A172 (cell line): ENCODE measurements around the gene KRT32. TPM values are rescaled to one million over a fixed set of nuclear protein-coding genes. Genes with fewer than 3 reads are reported as not detected.
"Not testable (repeated sequence)": the region's sequence is repeated elsewhere in the genome, so short reads cannot be mapped to it uniquely, and the experiment has no call there.

ENCODE experiments used
- DNase-seq: peaks from one replicate; pipeline ENCODE4 v3.0.0-alpha.2; 2015; ENCODE audit warnings: low spot score
- total RNA-seq: library from RNA; depleted of rRNA; stranded (reverse); fragments of >200 nt; shearing (Covaris generic); gene quantifications from 2 replicates; pipeline ENCODE4 v1.2.3, GENCODE V29; 2014

The KRT32 gene
- total RNA-seq, 1 experiment from 2014 or later: 0.12 TPM

DNA sequence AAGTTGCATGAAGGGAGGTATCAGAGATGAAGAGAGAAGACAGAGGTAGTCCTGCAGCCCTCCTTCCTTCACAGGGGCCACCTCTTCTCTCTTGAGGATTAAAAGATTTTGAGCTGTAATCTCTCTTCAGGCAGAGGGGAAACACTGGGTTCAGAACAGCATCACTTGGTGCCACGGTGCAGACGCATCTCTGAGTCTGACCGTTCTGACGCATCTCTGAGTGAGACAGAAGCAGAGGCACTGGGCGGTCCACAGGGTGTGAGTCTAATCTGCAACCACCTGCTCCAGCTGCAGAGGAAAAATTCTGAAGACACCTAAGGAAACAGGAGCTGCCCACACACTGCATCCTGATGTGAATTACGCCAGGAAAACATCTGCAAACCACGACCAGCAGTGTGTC, 37.5 kb downstream of the KRT32 start:
- no peak for DNase-seq

DNA sequence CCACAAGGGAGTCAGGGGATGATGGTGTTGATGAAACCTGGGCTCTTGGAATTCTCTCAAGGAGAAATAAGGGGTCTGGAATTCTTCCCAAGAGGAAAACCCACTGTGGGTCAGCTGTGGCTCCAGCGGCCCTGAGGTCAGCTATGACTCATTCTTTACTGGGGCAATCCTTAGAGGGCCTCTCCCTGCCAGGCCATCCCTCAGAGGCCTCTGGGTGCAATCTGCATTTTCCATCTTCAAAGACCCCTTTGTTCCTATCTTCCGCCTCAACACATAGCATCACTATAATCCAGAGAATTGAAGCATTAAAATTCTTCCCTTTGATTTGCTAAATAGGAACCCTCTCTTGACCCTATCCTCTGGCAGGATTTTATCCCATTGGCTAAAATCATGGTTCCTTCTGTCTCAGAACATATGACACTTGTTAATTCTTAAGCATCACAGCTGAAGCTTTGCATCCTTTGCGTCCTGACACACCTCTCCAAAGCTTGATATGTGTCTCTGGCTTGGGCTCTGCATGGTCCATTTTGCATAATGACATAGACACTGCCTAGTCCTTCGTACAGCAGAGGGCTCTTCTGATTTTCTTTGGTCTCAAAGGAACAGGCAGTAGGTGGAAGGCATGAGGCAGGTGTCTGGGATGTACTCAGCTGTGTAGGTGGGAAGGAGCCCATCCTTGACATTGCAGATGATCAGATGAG, 38.4 kb downstream of the KRT32 start:
- peak; percentile 40 for DNase-seq

DNA sequence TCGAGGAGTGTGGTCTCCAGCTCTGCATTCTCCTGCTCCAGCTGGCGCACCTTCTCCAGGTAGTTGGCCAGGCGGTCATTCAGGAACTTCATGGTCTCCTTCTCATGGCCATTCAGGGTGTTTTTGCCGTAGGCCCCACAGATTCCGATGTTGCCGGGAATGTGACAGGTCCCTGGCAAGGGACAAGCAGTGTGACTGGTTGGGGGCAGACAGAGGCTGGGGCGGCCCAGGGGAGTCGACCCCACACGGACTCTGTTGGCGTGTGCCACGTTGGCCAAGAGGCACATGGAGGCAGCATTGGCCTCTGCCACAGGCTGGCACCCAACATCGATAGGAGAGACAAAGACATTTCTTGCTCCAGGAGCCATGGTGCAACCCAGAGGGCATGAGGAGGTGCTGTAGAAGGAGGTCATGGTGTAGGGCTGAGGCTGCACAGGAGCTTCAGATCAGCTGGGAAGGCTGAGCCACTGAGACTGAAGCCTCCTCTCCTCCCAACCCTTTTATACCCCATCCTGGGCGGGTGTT, 43.0 kb downstream of the KRT32 start, which contains the start of gene KRT37:
KRT37 (minus strand) TSS at position 475 of the 525 bp plus-strand sequence; CDS start at position 413, 62 bp downstream.
- no peak for DNase-seq

DNA sequence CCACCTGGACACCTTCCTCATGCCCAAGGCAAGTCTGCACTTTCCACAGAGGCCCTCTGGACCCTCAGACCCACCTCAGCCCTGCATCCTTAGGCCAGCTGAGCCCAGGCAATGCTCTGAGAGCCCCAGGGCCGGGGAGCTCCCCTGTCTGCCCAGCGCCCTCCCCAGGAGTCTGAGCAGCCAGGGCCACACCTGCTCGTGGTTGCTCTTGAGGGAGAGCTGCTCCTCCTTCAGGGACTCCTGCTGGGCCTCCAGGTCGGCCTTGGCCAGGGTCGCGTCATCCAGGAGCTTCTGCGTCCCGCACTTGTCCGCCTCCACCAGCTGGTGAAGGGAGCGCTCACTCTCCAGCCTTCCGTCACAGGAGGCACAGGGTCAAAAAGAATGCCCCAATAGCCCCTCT, 44.6 kb downstream of the KRT32 start:
- not testable (repeated sequence) for DNase-seq

DNA sequence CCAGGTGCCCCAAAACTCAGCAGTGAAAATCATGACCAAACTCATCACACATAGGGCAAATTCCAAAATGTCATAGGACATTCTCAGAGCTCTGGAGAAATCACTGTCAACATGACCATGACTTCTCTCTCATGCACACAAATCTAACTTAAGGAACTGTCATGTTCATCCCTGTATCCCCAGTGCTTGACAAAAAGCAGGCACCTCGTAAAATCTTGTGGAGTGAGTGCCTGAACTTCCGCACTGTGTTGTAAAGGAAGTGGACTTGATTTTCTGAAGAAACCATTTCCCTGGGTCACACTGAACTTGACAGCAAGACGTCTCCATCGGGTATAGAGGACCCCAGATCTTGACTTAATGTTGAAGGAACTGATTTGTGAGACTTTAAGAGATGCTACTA, 45.6 kb downstream of the KRT32 start:
- no peak for DNase-seq

DNA sequence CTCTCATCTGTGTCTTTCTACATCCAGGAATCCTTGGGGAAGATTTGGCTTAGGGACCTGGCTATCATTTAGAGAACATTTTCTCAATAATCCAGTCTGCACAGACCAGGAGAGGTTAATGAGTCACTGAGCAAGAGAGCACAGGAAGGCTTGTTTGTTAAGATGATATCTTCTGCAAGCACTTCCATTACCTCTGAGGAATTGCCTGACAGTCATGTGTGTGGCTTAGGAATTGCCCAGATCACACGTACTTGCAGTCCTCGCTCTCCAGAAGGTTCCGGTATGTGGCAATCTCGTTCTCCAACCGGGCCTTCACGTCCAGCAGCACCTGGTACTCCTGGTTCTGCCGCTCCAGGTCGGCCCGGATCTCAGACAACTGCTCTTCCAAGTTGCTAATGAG, 46.1 kb downstream of the KRT32 start:
- peak; percentile 23 for DNase-seq

DNA sequence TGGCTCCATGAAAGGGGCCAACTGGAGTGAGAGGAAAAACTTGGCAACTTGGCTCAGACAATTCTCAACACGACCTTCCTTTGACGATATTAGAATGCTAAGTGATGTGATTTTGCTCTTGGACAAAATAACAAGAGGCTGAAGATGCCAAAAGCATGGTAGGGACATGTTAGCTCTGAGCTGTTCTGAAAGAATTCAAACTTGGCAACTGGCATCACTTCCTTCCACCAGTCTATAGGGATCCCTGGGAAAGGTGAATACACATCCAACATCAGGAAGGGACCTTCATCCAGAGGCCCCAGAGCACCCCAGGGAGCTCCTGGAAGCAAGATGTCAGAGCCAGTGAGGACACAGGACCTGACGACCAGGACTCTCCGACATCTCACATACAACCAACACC, 47.1 kb downstream of the KRT32 start:
- no peak for DNase-seq

DNA sequence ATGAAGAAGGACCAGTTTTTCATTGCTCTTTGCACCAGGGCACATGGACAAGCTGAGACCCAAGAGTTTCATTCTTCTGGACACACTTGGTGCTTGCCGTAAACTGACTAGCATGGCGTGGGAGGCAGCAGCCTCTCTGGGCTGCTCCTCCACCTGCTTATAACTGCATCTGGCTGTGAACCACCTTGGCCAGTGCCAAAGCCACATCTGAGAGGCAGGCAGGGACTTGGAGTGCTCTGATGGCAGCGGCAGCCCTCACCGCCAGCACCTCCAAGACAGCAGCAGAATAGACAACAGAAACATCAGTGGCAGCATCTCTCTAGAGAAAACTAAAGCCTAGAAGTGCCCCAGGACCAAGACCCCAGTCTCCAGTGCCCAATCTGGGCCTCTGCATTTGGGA, 47.5 kb downstream of the KRT32 start:
- DNase-seq: no peak

DNA sequence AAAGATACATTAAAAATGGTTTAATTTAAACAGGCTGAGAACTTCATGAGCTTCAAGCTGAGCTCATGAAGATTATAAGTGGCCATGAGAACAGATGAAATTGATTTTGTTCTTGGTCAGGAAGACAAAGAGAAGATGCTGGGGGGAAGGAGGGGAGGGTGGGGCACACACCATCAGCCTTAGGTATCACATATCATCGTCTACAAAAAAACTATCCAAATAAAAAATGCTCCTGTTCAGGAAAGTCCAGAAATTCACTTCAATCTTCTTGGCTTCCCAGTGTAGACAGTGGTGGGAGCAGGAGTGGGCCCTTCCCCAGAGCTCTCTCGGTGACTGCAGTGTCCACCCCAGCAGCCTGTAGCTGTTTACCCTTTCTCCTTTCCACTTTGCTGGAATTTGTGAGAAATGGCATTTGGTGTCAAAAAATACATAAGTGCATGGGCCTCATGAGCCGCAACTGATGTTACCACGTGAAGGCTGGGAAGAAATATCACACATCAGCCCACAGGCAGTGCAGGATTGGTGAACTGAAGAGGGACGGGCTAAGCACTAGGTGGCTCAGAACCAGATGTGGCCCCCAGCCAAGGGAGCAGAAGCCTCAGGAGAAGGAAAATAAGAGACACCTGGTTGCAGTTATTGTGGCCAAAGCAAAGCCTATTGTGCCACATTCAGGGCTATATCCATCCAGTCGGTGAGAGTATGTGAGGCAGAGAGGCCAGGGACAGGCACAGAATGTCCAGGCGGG, 48.9 kb downstream of the KRT32 start:
- DNase-seq: no peak

DNA sequence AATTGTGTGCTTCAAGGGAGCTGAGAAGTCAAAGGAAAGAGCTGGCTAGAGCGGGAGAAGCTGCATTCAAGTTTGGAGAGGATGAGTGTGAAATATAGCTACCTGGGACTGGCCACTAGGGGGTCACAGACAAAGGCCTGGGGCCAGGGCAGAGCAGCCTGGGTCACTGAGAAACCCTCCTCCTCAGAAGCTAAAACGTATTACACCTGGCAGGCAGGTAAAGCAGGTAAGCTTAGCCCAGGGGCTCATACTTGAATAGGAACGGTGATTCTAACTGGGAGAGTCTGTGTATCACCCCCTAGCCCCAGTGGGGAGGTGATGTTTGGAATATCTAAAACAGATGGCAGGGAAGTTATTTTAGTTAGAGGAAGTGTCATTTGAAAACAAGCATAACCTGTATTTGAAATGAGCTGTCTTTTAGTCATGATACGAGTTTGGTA, 49.6 kb downstream of the KRT32 start:
- DNase-seq: no peak

DNA sequence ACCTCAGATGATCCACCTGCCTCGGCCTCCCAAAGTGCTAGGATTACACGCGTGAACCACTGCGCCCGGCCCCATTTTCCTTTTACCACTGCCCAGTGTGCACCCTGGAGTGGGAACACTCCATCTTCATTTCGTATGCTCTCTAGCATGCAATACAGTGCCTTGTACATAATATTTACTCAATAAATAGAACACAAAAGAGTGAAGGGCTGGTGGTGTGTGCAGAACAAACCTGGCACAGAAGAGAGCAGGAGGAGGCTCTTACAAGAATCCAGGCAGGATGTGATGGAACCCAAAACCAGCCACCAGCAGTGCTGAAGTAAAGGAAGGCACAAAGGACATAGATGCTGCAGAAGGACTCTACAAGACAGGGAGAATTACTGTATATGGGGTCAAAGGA, 50.1 kb downstream of the KRT32 start:
- no peak for DNase-seq

DNA sequence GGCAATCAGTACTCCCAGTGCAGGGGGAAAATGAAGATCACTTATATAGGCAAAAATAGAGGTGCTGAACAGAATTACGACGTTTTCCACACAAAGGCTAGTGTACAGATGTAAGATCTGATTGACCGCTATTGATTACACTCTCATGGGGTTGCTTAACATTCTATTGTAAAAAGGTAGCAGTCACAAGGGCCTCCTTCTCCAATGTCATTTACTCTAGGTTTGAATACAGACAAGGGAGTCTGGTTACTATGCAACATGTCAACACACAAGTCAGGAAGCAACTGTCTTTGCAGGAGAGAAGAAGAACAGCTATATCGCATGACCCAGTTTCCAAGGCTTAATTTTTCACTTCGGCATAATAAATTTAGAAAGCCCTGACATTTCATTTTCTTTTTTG, 50.7 kb downstream of the KRT32 start:
- DNase-seq: no peak

DNA sequence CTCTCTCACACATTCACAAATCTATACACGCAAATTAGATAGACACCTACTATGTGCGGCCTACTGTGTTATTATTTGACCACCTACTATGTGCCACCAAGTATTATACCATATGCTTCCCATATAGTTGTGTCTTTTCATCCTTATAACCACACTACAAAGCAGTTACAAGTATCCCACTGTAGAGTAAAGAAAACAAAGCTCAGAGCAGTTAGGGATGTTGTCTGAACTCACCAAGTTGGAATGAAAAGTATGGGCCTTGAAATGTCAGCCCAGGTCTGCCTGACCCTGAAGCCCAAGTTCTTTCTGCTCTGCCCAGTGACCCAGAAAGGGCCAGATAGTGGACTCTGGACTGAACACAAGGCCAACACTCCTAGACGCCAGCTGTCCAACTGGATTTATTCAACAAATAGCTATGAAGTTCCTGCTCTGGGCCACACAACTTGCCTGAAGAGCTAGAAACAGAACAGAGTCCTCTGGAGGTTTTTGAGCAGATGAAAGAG, 51.3 kb downstream of the KRT32 start:
- no peak for DNase-seq

DNA sequence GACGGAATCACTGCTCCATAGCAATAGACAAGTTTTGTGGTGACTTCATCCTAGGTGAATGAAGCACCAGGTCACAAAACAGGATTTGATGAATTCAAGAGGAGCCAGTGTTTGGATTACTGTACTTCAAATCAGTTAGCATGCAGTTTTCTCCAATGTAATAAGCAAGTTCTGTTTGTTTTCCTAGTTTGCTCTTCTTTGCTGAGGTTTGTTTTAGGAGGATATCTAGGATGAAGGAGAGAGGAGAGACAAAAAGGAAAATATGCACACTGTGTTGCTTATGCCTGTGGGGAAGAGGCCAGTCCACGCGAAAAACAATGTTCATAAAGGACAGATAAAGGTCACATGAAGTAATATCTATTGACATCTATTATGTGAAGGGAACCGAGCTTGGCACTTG, 51.8 kb downstream of the KRT32 start:
- no peak for DNase-seq

DNA sequence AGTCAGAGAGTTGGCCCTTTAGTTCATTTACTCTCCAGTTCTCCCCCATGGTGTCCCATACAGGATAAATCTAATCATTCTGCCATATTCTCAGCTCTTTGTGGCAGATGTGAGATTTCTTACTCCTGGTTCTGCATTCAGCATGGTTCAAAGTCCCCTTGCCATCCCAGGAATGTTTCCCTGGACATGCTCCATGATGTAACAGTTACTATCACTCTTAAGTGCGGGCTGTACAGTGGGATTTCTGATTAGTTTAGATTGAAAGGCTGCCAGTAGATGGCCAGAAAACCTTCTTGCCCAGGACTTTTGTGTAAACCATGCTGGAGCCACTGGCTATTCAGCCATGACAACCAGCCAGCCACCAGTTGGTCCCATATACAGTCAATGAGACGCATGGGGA, 53.2 kb downstream of the KRT32 start:
- DNase-seq: no peak

DNA sequence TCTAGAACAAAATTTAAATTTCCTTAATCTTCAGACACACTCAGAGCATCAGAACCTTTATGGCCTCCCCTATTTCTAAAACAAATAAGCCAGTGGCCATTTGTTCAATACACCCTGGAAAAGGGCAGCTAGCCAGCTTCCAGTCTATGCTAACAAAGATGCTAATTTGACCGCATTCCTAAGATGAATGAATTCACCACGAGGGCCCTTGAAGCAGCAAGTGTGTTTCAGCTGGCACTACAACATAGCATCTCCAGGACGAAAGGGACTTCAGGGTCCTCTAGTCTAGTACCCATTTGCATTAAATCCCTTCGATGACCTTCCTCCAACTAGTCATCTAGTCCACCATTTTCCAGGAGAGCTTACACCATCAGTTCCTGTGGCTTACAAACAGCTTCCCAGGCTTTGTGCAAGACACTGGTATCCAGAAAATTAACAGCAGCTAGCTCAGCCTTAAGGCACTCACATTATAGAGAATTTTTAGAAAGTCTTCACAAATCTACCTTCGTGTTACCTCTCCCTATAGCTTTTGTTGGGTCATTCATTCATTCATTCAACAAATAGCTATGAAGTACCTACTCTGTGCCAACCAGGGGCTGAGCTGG, 53.7 kb downstream of the KRT32 start:
- no peak for DNase-seq

DNA sequence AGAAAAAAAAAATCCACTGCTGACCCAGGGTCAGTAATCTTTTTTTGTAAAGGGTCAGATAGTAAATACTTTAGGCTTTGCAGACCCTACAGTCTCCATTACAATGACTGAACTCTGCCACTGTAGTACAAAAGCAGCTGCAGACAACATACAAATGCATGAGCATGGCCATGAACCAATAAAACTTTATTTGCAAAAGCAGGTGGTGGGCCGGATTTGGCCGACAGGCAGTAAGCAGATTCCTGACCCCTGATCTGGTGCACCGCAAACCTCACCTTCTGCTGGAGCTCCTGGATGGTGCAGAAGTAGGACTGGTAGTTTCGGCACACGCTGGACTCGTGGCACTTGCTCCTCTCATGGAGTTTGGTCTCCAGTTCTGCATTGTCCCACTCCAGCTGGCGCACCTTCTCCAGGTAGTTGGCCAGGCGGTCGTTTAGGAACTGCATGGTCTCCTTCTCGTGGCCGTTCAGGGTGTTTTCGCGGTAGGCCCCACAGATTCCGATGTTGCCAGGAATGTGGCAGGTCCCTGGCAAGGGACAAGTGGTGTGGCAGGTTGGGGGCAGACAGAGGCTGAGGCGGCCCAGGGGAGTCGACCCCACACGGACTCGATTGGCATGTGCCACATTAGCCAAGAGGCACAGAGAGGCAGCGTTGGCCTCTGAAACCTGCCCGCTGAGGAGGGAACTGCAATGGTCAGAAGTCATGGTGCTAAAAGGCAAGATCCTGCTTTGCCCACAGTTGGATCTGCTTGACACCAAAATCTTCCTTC, 55.9 kb downstream of the KRT32 start:
- DNase-seq: no peak
